NCI-H1092 treated with DMSO at 0.1 percent for 48 hours (cell line): Measurements from ENCODE around the gene TET2.

ENCODE experiments used
- DNase-seq: peaks from one replicate; lab custom pipeline; 2025; lab: John Stamatoyannopoulos, UW

Gene TET2

GRCh38 chr4:105146276-105147015 is at the start of gene TET2:
TSS of gene TET2 (plus strand) at chr4:105146876. CDS start at chr4:105233943, 87,067 bp downstream.
- peak; percentile 91 for DNase-seq

GRCh38 chr4:105102016-105102415 is 44.7 kb upstream of the TET2 start:
- no peak for DNase-seq

- DNase-seq = no peak
Measured at GRCh38 chr4:105106426-105106825, 40.2 kb upstream of the TET2 start.

- DNase-seq = no peak
Measured at GRCh38 chr4:105107095-105107856, 39.4 kb upstream of the TET2 start.

GRCh38 chr4:105108971-105109370 is 37.7 kb upstream of the TET2 start:
- no peak for DNase-seq

GRCh38 chr4:105112274-105112673 is 34.4 kb upstream of the TET2 start:
- DNase-seq = no peak

- DNase-seq = no peak
Measured at GRCh38 chr4:105113800-105114199, 32.9 kb upstream of the TET2 start.

GRCh38 chr4:105116616-105117319 is 29.9 kb upstream of the TET2 start:
- peak; percentile 26 for DNase-seq

GRCh38 chr4:105119356-105119755 is 27.3 kb upstream of the TET2 start:
- no peak for DNase-seq

- no peak for DNase-seq
Measured at GRCh38 chr4:105120626-105121025, 26.1 kb upstream of the TET2 start.

GRCh38 chr4:105122350-105122749 is 24.3 kb upstream of the TET2 start:
- DNase-seq = no peak

GRCh38 chr4:105126311-105127169 is 20.1 kb upstream of the TET2 start:
- DNase-seq = no peak

- DNase-seq = no peak
Measured at GRCh38 chr4:105127170-105127445, 19.6 kb upstream of the TET2 start.

- DNase-seq = no peak
Measured at GRCh38 chr4:105128208-105128607, 18.5 kb upstream of the TET2 start.

- no peak for DNase-seq
Measured at GRCh38 chr4:105129286-105130040, 17.2 kb upstream of the TET2 start.

GRCh38 chr4:105130945-105131344 is 15.7 kb upstream of the TET2 start:
- DNase-seq = no peak

GRCh38 chr4:105133976-105134375 is 12.7 kb upstream of the TET2 start:
- no peak for DNase-seq

- DNase-seq = no peak
Measured at GRCh38 chr4:105135785-105136184, 10.9 kb upstream of the TET2 start.

GRCh38 chr4:105137121-105137875 is 9.4 kb upstream of the TET2 start:
- no peak for DNase-seq

- DNase-seq = no peak
Measured at GRCh38 chr4:105139646-105140045, 7.0 kb upstream of the TET2 start.
